MCF 10A (cell line): ENCODE measurements around the gene C19orf25. TPM values are rescaled to one million over a fixed set of nuclear protein-coding genes. Genes with fewer than 3 reads are reported as not detected.

Experiments
- BruUV-seq: library from RNA; stranded (reverse); fragments of 400-500 nt; replicated peaks from 2 replicates; lab custom pipeline; 2021; lab: Mats Ljungman, UMichigan
- CTCF ChIA-PET: fragments of 300-600 bp; sonication (Branson Sonifier 250); formaldehyde crosslinking; extraction: SDS; loops from one replicate; lab custom pipeline; 2021; ENCODE audit warnings: antibody characterized with exemption, inconsistent platforms; lab: Yijun Ruan, JAX
- POLR2A ChIA-PET: fragments of 300-600, 350-650 bp; sonication (Branson Sonifier 250); formaldehyde crosslinking; extraction: SDS; loops from one replicate; lab custom pipeline; 2020; ENCODE audit warnings: antibody characterized with exemption, inconsistent platforms; lab: Yijun Ruan, JAX
- DNase-seq: peaks from one replicate; pipeline ENCODE4 v3.0.0-alpha.2; 2018; ENCODE audit not compliant: unreplicated experiment
- H3K27ac Mint-ChIP-seq: one replicate; pipeline ENCODE4 v1.8.0; 2022; ENCODE audit warnings: mild to moderate bottlenecking, low read depth, mixed read lengths; ENCODE audit not compliant: unreplicated experiment
- H3K27me3 Mint-ChIP-seq: one replicate; pipeline ENCODE4 v1.8.0; 2022; ENCODE audit warnings: mixed read lengths; ENCODE audit not compliant: insufficient read depth, unreplicated experiment
- H3K36me3 Mint-ChIP-seq: one replicate; pipeline ENCODE4 v1.8.0; 2022; ENCODE audit warnings: mild to moderate bottlenecking, moderate library complexity, mixed read lengths; ENCODE audit not compliant: insufficient read depth, unreplicated experiment
- H3K4me1 Mint-ChIP-seq: one replicate; pipeline ENCODE4 v1.8.0; 2022; ENCODE audit warnings: mixed read lengths; ENCODE audit not compliant: insufficient read depth, unreplicated experiment
- H3K4me3 Mint-ChIP-seq: one replicate; pipeline ENCODE4 v1.8.0; 2022; ENCODE audit warnings: mild to moderate bottlenecking, moderate library complexity, mixed read lengths; ENCODE audit not compliant: unreplicated experiment
- H3K9me3 Mint-ChIP-seq: one replicate; pipeline ENCODE4 v1.8.0; 2022; ENCODE audit warnings: mixed read lengths; ENCODE audit not compliant: unreplicated experiment
- CTCF ChIP-seq: fragments of 200-600 bp; IDR thresholded peaks from one replicate; pipeline ENCODE4 v1.8.0; 2022; ENCODE audit warnings: antibody characterized with exemption, mild to moderate bottlenecking; ENCODE audit not compliant: unreplicated experiment
- intact Hi-C: fragments of 100-400 bp; cut with micrococcal nuclease; formaldehyde crosslinking; loops from 2 replicates; pipeline ENCODE4 v1.14.1; 2022
- total RNA-seq: library from RNA; stranded (reverse); gene quantifications from 2 replicates; pipeline ENCODE4 v1.2.3, GENCODE V29; 2022

The C19orf25 gene
- total RNA-seq, 1 experiment from 2014 or later, result 40.5 TPM

DNA sequence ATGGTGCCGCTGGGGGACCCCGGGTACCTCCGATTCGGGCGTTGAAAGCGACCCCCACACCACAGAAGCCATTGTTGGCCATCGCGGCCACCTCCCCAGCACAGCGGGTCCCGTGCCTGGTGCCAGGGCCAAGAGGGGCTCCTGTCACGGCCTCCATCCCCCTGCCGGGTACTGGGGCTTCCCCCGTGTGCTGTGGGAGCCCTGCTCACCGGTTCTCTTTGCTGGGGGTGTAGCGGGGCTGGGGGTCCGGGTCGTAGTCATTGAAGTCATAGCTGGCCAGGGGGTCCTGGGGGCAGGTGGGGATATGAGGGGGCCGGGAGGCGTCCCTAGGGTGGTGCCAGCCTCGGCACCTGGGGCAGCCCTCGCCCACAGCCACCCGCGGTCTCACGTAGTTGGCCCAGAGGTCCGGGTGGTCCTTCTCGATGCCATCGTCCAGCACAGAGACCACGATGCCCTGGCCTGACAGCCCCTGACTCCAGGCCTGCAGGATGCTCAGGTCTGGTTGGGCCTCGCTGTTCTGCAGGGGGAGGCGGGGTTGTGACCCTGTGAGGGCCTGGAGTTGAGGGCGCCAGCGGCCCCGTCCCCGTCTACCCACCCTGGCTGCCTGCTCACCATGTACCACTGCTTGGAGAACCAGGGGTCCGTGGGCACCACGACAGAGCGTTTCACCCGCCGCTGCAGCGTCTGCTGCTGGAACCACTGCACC lies 8.7 kb upstream of the C19orf25 start:
- Mint-ChIP-seq H3K9me3 (no peaks in the 10 kb centered on the region), H3K4me3 (no peak overlapping the region), H3K27ac (no peak overlapping the region), H3K4me1 (peaks cover 7% of the 10 kb centered on the region), H3K36me3 (no peaks in the 10 kb centered on the region), H3K27me3 (no peaks in the 10 kb centered on the region)
- BruUV-seq, result no TSS peak
- DNase-seq, result no peak
- intact Hi-C loops, result no loop called here
- TF ChIP-seq CTCF, result no peak
- POLR2A ChIA-PET, result no interaction called here
- CTCF ChIA-PET, result no interaction called here

- BruUV-seq, result no TSS peak
- H3K27me3 Mint-ChIP-seq, result no peaks in the 10 kb centered on the region
- intact Hi-C loops, result no loop called here
- H3K9me3 Mint-ChIP-seq, result no peaks in the 10 kb centered on the region
- no peak overlapping the region for H3K27ac Mint-ChIP-seq
- ChIA-PET POLR2A (no interaction called here), CTCF (no interaction called here)
- peaks cover 4% of the 10 kb centered on the region for H3K4me1 Mint-ChIP-seq
- H3K4me3 Mint-ChIP-seq, result no peak overlapping the region
- no peak for DNase-seq
- H3K36me3 Mint-ChIP-seq, result no peaks in the 10 kb centered on the region
- no peak for TF ChIP-seq CTCF
These were observed 7.9 kb upstream of the C19orf25 start for GRCh38 chr19:1486720-1487575.

GRCh38 chr19:1483979-1484428 lies 5.0 kb upstream of the C19orf25 start:
- ChIA-PET CTCF (interaction anchor here (0.7 kb wide), 1 partner anchor 196 kb away, joined by 5 read pairs; no protein-coding TSS in a partner anchor), POLR2A (no interaction called here)
- Mint-ChIP-seq H3K27me3 (no peaks in the 10 kb centered on the region), H3K27ac (no peak overlapping the region), H3K9me3 (no peaks in the 10 kb centered on the region), H3K36me3 (peaks cover 4% of the 10 kb centered on the region), H3K4me1 (peaks cover 4% of the 10 kb centered on the region), H3K4me3 (no peak overlapping the region)
- intact Hi-C loops, result no loop called here
- no TSS peak for BruUV-seq
- TF ChIP-seq CTCF, result no peak
- no peak for DNase-seq

- intact Hi-C loops, result no loop called here
- no peaks in the 10 kb centered on the region for H3K27me3 Mint-ChIP-seq
- DNase-seq, result no peak
- TF ChIP-seq CTCF, result no peak
- H3K4me3 Mint-ChIP-seq, result no peak overlapping the region
- peaks cover 8% of the 10 kb centered on the region for H3K36me3 Mint-ChIP-seq
- CTCF ChIA-PET, result no interaction called here
- peaks cover 6% of the 10 kb centered on the region for H3K4me1 Mint-ChIP-seq
- POLR2A ChIA-PET, result no interaction called here
- H3K9me3 Mint-ChIP-seq, result no peaks in the 10 kb centered on the region
- no TSS peak for BruUV-seq
- no peak overlapping the region for H3K27ac Mint-ChIP-seq
These were observed 4.3 kb upstream of the C19orf25 start for GRCh38 chr19:1483131-1483978.
